GM10266 (cell line): ENCODE results near the gene CFAP46.
A peak's percentile ranks its signal among the peaks of the same experiment; 100 is the strongest.

Experiments used
- DNase-seq: peaks from one replicate; pipeline ENCODE4 v3.0.0; 2012; ENCODE audit errors: extremely low spot score
- TF ChIP-seq, protein P1 (sequence below): IDR thresholded peaks from 2 replicates; pipeline ENCODE4 v1.5.1; 2012; ENCODE audit warnings: mild to moderate bottlenecking, low read depth; ENCODE audit not compliant: control insufficient read depth, insufficient read depth; ENCODE audit errors: missing control alignments

CFAP46 gene

DNA sequence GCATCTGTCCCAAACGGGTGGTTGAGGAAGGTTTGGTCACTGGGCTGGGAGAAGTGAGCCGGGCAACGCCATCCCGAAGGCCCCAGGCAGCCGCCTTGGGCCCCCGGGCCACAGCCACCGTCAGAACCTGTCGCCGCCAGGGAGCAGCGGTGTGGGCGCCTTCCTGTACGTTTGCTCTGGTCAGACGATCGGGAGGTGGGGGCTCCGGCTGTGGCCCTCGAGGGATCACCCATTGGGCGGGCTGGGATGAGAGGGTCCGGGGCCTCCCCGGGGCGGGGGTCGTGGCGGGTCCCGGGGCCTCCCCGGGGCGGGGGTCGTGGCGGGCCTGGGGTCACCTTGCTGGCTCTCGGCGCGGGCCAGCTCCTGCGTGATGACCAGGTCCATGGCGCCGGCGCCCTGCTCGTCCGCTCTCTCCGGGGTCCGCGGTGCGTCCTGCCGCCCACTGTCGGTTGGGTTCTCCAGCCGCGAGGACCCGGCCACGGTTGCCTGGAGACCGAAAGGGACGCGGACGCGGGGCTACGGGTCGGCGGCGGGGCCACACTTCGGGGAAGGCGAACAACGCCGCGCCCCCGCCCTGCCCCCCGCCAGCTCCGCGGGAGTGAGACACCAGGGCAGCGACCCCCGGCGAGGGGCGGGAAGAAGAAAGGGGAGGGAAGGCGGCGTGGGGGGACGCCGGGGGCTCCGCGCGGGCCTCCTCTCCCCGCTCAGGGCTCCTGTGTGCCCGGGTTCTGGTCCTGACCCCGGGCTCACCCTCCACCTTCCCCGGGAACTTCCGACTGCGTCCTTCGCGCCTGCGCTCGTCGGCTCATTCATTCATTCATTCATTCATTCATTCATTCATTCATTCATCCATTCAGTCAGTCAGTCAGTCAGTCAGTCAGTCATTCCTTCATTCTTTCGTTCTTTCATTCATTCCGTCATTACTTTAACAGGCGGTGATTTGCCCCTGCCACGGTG, at the start of gene CFAP46:
TSS of gene CFAP46 (minus strand) at position 470 of the 957 bp plus-strand sequence. CDS start at position 384, 86 bp downstream.
- peak; percentile 71 for DNase-seq
- TF ChIP-seq, protein P1, sequence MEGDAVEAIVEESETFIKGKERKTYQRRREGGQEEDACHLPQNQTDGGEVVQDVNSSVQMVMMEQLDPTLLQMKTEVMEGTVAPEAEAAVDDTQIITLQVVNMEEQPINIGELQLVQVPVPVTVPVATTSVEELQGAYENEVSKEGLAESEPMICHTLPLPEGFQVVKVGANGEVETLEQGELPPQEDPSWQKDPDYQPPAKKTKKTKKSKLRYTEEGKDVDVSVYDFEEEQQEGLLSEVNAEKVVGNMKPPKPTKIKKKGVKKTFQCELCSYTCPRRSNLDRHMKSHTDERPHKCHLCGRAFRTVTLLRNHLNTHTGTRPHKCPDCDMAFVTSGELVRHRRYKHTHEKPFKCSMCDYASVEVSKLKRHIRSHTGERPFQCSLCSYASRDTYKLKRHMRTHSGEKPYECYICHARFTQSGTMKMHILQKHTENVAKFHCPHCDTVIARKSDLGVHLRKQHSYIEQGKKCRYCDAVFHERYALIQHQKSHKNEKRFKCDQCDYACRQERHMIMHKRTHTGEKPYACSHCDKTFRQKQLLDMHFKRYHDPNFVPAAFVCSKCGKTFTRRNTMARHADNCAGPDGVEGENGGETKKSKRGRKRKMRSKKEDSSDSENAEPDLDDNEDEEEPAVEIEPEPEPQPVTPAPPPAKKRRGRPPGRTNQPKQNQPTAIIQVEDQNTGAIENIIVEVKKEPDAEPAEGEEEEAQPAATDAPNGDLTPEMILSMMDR = no peak

DNA sequence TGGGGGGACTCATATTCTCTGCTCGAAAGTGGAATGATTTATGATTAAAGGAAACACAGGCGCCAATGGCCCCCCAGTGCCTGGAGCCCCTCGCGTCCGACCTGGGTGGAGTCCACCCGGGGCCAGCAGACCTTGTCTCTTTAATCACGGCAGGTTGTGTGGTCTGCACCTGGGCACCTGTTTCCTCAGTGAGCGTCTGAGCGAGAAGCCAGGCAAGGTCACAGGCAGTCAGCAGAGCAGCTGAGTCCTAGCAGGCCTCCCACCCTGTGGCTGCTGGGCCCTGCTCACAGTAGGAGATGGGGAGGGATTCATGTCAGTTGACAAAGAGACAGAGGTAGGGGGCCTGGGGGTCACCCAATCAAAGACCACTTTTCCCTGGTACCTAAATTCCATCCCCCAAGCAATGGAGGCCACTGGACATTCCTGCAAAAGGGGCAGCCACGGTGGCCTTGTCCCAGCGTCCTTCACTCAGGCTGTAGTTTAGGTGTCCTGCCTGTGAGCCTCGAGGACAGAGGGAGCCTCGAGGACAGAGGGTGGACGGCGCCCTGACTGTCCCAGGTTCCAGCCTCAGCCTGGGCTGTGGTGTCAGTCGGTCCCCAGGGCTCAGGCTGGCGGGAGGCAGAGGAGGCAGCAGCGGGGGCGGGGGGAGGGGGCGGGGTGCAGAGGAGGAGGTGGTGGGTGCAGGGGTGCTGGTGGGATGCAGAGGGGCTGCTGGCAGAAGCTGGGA, 49.5 kb upstream of the CFAP46 start:
- TF ChIP-seq, protein P1 = no peak
- no peak for DNase-seq

- no peak for DNase-seq
- TF ChIP-seq, protein P1 = no peak
Measured at GRCh38 chr10:132990684-132991545, 48.5 kb upstream of the CFAP46 start.

DNA sequence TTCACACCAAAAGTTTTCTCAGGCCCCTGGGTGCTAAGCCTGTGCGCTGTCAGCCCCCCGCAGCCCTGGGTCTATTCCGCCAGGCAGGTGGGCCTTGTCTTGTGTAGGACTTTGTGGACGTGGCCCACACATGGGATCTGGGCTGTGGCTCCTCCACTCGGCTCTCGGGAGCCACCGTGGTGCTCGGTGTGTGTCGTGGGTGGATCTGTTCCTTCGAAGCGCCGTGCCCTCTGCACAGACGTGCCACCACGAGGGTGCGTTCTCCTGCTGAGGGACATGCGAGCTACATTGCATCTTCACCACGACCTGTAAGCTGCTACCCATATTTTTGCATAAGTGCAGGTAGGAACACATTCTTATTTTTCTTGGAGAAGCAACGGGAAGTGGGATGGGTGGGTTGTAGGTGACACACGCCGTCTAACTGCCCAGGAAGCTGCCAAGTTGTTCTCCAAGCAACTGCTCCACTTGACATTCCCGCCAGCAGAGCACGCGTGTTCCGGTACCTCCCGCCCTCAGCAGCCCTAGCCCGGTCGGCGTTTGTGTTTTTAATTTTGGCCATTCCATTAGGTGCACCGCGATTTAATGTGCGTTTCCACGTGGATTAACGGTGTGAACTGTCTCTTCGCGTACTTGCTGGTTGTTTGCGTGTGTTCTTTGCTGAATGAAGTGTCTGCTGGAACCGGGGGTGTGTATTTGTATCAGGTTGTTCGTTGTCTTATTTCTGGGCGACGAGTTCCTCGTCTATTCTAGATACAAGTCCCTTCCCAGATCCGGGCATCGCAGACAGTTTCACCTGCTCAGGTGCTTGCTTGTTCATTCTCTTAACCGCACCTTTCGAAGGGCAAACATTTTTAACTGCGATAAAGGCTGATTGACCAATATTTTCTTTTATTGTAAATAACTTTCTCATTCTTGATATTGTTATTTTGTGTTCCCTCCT, 47.4 kb upstream of the CFAP46 start:
- no peak for DNase-seq
- TF ChIP-seq, protein P1 = no peak

- TF ChIP-seq, protein P1 = no peak
- DNase-seq = no peak
Measured at GRCh38 chr10:132988988-132989387, 46.6 kb upstream of the CFAP46 start.
